GM18870 (cell line): ENCODE measurements around the gene QKI.

ENCODE experiments used
- ATAC-seq: cut with Tn5 transposase; IDR thresholded peaks from one replicate; pipeline ENCODE4 v1.9.1; 2021; ENCODE audit warnings: moderate library complexity; ENCODE audit not compliant: unreplicated experiment

QKI gene

GRCh38 chr6:163527291-163527690 is 112.8 kb downstream of the QKI start:
- ATAC-seq, result no peak

- ATAC-seq, result no peak
Measured at GRCh38 chr6:163529605-163530004, 115.1 kb downstream of the QKI start.

DNA sequence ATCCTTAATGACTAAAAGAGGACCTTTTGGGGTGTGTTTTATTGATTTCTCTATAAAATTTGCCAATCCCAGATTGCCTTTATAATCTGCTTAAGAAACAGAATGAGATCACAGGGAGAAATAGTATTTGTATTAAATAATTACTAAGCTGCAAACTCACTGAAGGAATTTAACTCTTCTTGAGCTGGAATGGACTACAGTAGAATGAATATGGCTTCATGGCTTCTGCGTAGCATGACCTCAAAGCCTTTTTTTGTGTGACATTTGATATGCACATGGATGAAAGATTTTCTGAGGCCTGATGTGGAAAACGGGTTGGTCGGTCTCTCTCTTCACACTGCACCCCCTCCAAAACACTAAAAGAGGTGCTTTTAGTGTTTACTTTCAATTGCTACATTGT is 115.9 kb downstream of the QKI start:
- no peak for ATAC-seq

DNA sequence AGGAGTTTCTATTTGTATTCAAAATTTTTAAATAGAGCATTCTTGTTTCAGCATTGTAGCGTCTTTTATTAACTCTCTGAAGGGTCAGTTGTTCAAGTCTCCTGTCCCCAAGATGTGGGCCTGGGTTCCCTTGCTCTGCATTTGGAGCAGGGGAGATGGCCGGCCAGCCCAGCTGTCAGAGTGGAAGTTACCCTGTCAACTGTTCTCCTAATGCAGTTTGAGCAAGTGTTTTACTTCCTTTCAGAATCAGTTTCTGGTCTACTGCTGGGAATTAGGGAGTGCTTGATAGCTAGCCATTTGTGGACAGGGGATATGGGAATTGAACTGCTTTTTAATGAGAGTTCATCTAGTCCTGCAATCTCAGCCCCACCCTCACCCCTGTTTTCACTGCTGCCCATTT is 116.6 kb downstream of the QKI start:
- ATAC-seq, result no peak

- ATAC-seq, result no peak
Measured at GRCh38 chr6:163532526-163533078, 118.1 kb downstream of the QKI start.

GRCh38 chr6:163533443-163533842 is 118.9 kb downstream of the QKI start:
- no peak for ATAC-seq

GRCh38 chr6:163536770-163537169 is 122.3 kb downstream of the QKI start:
- ATAC-seq, result no peak

- no peak for ATAC-seq
Measured at GRCh38 chr6:163538331-163538730, 123.8 kb downstream of the QKI start.

DNA sequence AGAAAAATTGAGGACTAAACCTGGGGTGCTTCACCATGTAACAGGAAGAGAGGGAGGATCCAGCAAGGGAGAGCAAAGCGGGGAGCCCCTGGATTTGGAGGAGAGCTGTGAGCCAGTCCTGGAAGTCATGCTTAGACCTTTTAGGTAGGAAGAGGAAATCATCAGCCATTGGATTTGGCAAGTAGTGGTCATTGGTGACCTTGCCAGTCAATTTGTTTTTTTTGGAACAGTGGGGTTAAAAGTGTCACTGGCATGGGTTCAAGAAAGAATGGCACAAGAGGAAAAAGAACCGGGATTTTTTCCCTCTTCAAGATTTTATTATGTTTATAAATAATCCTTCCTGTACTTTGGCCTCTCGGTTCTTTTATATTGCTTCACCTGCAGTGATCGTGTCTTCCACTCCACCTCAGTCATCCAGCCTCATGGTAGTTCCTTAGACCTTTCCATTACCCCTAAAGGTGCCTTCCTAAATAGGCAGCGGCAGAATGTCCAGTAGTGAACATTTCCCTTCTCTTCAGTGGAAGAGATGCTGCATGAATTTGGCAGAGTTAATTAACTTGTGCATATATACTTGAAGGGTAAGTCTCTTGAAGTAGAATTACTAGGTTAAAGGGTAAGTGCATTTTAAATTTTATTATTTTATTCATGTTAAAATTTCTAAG is 124.7 kb downstream of the QKI start:
- no peak for ATAC-seq

DNA sequence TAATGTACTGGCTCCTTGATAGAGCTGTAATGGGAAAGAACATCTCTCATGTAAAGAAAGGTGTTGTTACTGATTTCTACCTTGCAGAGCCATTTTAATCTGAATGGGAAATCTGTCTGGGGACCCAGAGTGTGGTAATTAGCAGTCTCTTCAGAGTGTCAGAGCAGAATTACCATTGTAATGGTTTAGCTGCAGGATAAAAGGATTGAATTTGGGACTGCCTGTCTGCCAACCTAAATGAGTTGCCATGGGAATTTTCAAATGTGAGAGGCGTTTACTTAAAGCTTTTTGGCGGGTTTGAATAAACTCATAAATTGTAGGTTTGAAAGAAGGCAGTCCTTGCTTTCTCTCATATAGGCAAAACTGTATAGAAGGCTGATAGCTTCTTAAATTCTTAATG is 128.8 kb downstream of the QKI start:
- ATAC-seq, result no peak

DNA sequence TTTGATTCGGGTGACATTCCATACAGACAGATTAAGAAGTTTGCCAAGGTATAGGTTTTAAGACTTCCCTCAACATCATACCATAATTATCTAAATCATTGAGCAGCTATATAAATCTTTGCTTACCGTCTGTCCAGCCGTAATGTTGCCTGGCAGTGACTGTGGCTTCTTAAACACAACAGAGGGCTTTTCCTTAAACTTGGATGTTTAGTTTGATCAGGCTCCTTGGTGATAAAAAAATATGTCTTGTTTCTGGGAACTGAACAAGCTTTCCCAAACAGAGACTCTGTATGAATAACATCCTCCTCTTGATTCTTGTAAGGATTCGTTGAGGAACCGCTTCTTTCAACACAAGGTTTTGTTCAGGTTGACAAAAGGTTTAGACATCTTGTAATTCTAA is 130.9 kb downstream of the QKI start:
- ATAC-seq, result no peak

DNA sequence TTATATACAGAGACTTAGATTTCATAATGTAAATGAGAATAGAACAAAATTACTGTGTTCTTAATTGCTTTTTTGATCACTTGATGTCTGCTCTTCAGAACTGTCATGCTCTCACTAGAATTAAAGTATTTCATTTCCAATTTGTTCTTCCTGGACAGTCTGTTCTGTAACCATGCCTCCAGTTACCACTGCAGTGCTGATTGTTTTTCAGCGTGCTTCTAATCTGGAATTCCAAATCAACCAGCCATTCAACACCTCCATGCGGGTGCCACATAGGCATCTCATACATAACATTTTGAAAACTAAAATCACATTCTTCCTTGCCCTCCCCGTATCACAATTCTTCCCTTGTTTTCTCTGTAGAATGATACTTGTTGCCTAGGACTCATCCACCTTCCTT is 132.8 kb downstream of the QKI start:
- ATAC-seq, result no peak

GRCh38 chr6:163548624-163549023 is 134.1 kb downstream of the QKI start:
- ATAC-seq, result no peak

- no peak for ATAC-seq
Measured at GRCh38 chr6:163554032-163554431, 139.5 kb downstream of the QKI start.

- peak; percentile 61 for ATAC-seq
Measured at GRCh38 chr6:163554663-163555062, 140.1 kb downstream of the QKI start.

DNA sequence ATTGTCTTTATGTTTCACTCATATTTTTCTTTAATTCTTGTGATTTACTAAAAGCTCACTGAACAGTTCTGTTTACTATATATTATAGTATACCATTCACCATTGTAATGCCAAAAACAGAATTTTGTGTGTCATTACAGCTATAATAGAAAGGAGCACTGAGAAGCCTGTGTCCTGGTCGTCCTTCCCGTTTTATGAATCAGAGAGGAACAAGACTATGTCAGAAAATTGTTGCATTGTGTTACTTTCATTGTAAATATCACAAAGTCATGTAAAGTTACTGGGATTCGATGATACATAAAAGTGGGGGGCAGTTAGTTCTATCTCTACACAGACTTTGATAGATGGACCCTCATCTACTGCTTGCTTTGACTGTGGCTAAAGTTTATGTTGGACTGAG is 145.1 kb downstream of the QKI start:
- ATAC-seq, result no peak

DNA sequence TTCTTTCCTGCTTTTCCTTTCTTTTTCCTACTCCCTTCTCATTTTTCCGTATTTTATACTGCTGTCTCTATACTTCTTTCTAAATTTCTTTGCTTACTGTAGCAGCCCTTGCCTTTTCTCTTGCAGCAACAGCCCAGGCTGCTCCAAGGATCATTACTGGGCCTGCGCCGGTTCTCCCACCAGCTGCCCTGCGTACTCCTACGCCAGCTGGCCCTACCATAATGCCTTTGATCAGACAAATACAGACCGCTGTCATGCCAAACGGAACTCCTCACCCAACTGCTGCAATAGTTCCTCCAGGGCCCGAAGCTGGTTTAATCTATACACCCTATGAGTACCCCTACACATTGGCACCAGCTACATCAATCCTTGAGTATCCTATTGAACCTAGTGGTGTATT is 148.8 kb downstream of the QKI start:
- no peak for ATAC-seq

GRCh38 chr6:163564534-163564933 is 150.0 kb downstream of the QKI start:
- no peak for ATAC-seq

DNA sequence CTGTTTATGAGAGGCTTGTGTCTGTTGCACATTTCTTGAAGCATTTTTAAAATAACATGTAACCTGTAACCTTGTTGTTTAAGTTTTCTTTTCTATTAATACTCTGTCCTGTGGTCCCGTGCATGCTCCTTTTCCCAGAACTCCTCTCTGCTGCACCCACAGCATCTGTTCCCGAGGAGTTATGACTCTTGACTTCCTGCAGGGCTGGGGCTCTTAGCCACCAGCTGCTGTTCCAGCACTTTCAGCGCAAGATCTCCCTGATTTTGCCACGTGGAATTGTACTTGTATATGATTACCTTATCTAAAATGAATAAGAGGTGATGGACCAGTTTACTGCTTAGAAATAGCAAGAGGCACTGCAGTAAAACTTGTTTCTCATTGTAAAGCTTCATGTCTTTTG is 150.6 kb downstream of the QKI start:
- ATAC-seq, result no peak

GRCh38 chr6:163566056-163566455 is 151.5 kb downstream of the QKI start:
- no peak for ATAC-seq

- ATAC-seq, result no peak
Measured at GRCh38 chr6:163568275-163568674, 153.8 kb downstream of the QKI start.

- no peak for ATAC-seq
Measured at GRCh38 chr6:163570579-163571231, 156.2 kb downstream of the QKI start.

DNA sequence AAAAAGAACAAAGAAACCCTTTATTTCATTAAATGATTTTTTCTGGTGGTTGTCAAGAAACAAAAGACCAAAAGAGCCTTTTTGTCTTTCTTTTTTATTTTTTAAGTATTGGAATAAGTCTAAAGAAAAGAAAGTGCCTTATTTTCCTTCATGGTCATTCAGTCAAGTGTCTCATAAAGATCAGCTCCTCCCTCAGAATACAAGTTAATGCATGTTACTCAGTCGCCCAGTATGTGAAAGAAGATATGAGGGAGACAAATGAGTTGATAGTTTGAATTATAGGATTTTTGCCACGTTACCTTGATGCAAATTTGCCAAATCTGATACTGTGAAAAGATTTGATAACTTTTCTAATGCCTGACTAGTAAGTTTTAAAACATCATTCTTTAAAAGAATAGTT is 157.2 kb downstream of the QKI start:
- ATAC-seq, result no peak
